PC-3 (cell line): Measurements from ENCODE around the gene NAT9. TPM values are rescaled to one million over a fixed set of nuclear protein-coding genes. Genes with fewer than 3 reads are reported as not detected.

Source experiments
- ATAC-seq: fragments of 200-7000 bp; cut with Tn5 transposase; 2 replicates; pipeline ENCODE4 v1.9.1; 2020; ENCODE audit warnings: mild to moderate bottlenecking, moderate library complexity
- BruUV-seq: library from RNA; stranded (reverse); fragments of 400-500 nt; replicated peaks from 2 replicates; lab custom pipeline; 2021; lab: Mats Ljungman, UMichigan
- CTCF ChIA-PET: fragments of 300-600 bp; sonication (Branson Sonifier 250); formaldehyde crosslinking; loops from one replicate; lab custom pipeline; 2022; ENCODE audit warnings: antibody characterized with exemption; lab: Charles Lee
- POLR2A ChIA-PET: fragments of 300-600 bp; sonication (Branson Sonifier 250); formaldehyde crosslinking; loops from one replicate; lab custom pipeline; 2022; ENCODE audit warnings: antibody characterized with exemption; ENCODE audit not compliant: unreplicated experiment; lab: Charles Lee
- DNase-seq: peaks from one replicate; pipeline ENCODE4 v3.0.0-alpha.2; 2015
- H2AFZ ChIP-seq: fragments of 300-600 bp; sonication (generic); 2 replicates; pipeline ENCODE4 v1.6.0; 2016; ENCODE audit warnings: antibody characterized with exemption, low read length
- H3F3A ChIP-seq: fragments of 300-600 bp; sonication (generic); one replicate; pipeline ENCODE4 v1.6.0; 2017; ENCODE audit warnings: antibody characterized with exemption, low read length, control low read depth, mild to moderate bottlenecking; ENCODE audit not compliant: unreplicated experiment
- H3K27ac ChIP-seq: fragments of 300-600 bp; sonication (generic); 2 replicates; pipeline ENCODE4 v1.5.1; 2016; ENCODE audit warnings: mild to moderate bottlenecking, low read length
- H3K27me3 ChIP-seq: fragments of 300-600 bp; sonication (generic); 2 replicates; pipeline ENCODE4 v1.6.1; 2016; ENCODE audit warnings: low read length, mixed read lengths
- H3K36me3 ChIP-seq: fragments of 300-600 bp; sonication (generic); 2 replicates; pipeline ENCODE4 v1.6.1; 2016; ENCODE audit warnings: low read depth, mixed run types, low read length, mixed read lengths
- H3K4me1 ChIP-seq: fragments of 300-600 bp; sonication (generic); 2 replicates; pipeline ENCODE4 v1.5.1; 2016; ENCODE audit warnings: low read length; ENCODE audit not compliant: insufficient read depth
- H3K4me2 ChIP-seq: fragments of 300-600 bp; sonication (generic); 2 replicates; pipeline ENCODE4 v1.6.0; 2016; ENCODE audit warnings: low read length
- H3K4me3 ChIP-seq: fragments of 300-600 bp; sonication (generic); 2 replicates; pipeline ENCODE4 v1.5.1; 2016; ENCODE audit warnings: mild to moderate bottlenecking, low read length, mixed read lengths
- H3K79me2 ChIP-seq: fragments of 300-600 bp; sonication (generic); 2 replicates; pipeline ENCODE4 v1.6.1; 2017; ENCODE audit warnings: low read length, mixed read lengths
- H3K9ac ChIP-seq: fragments of 300-600 bp; sonication (generic); 2 replicates; pipeline ENCODE4 v1.6.0; 2016; ENCODE audit warnings: mild to moderate bottlenecking, low read length
- H3K9me2 ChIP-seq: fragments of 300-600 bp; sonication (generic); replicated peaks from 2 replicates; pipeline ENCODE4 v1.6.1; 2016; ENCODE audit warnings: mixed run types, low read length, mixed read lengths
- H3K9me3 ChIP-seq: fragments of 300-600 bp; sonication (generic); 2 replicates; pipeline ENCODE4 v1.6.1; 2016; ENCODE audit warnings: low read length, mixed read lengths
- H4K20me1 ChIP-seq: fragments of 300-600 bp; sonication (generic); 2 replicates; pipeline ENCODE4 v1.6.1; 2016; ENCODE audit warnings: low read length, mixed read lengths
- CTCF ChIP-seq: fragments of 300-600 bp; sonication (generic); conservative IDR thresholded peaks from 2 replicates; pipeline ENCODE4 v1.5.1; 2017; ENCODE audit warnings: antibody characterized with exemption, low read depth, mild to moderate bottlenecking, low read length
- EZH2 ChIP-seq: fragments of 300-600 bp; sonication (generic); IDR thresholded peaks from one replicate; pipeline ENCODE4 v1.6.1; 2017; ENCODE audit warnings: antibody characterized with exemption, mild to moderate bottlenecking, low read length; ENCODE audit not compliant: unreplicated experiment
- EZH2phosphoT487 ChIP-seq: fragments of 300-600 bp; sonication (generic); IDR thresholded peaks from 2 replicates; pipeline ENCODE4 v1.6.1; 2018; ENCODE audit warnings: mild to moderate bottlenecking, antibody characterized with exemption, low read length, borderline replicate concordance
- intact Hi-C: fragments of 100-400 bp; cut with micrococcal nuclease; formaldehyde crosslinking; loops from 2 replicates; pipeline ENCODE4 v1.9.0; 2023
- total RNA-seq: library from RNA; depleted of rRNA; stranded (reverse); fragments of >200 nt; gene quantifications from 2 replicates; pipeline ENCODE4 v1.2.3, GENCODE V29; 2014

Gene NAT9
- total RNA-seq, 1 experiment from 2014 or later, result 55.4 TPM

GRCh38 chr17:74745548-74746177, 30.5 kb downstream of the NAT9 start:
- no peak overlapping the region for H3K9ac ChIP-seq
- no peak overlapping the region for H3K4me2 ChIP-seq
- no peak overlapping the region for H3K27ac ChIP-seq
- no TSS peak for BruUV-seq
- H3K27me3 ChIP-seq, result 0 out of 2 replicates have a peak, but pooled peaks cover 2% of the 10 kb centered on the region
- no peaks in the 10 kb centered on the region for H3K9me2 ChIP-seq
- no peak for DNase-seq
- CTCF ChIA-PET, result interaction anchor here (0.6 to 3.5 kb wide), 5 partner anchors 11 to 128 kb away, joined by 3 to 29 read pairs (median 4); partner anchors contain the start of genes FDXR and NAT9
- no peak for ATAC-seq
- no peak for TF ChIP-seq EZH2
- TF ChIP-seq EZH2phosphoT487, result no peak
- no peak for TF ChIP-seq CTCF
- H4K20me1 ChIP-seq, result peaks cover 12% of the 10 kb centered on the region; the same call in 1 of the 2 replicates
- H3K4me3 ChIP-seq, result no peak overlapping the region
- no peaks in the 10 kb centered on the region for H3K9me3 ChIP-seq
- peaks cover 20% of the 10 kb centered on the region for H3K4me1 ChIP-seq
- peaks cover 20% of the 10 kb centered on the region for H3K79me2 ChIP-seq
- intact Hi-C loops, result loop anchor here (2.0 kb wide), 1 partner anchor 89 kb away; no protein-coding TSS in a partner anchor
- H3K36me3 ChIP-seq, result no peaks in the 10 kb centered on the region
- POLR2A ChIA-PET, result no interaction called here
- no peaks in the 10 kb centered on the region for H3F3A ChIP-seq
- H2AFZ ChIP-seq, result no peak overlapping the region

GRCh38 chr17:74744714-74745547, 31.2 kb downstream of the NAT9 start:
- H3K4me3 ChIP-seq, result peak overlapping the region; percentile 37; the same call in 1 of the 2 replicates
- no peak overlapping the region for H3K9ac ChIP-seq
- TF ChIP-seq CTCF (peak; percentile 99), EZH2 (no peak), EZH2phosphoT487 (no peak)
- no peaks in the 10 kb centered on the region for H3K36me3 ChIP-seq
- peak overlapping the region; percentile 70 for H3K4me2 ChIP-seq
- no peaks in the 10 kb centered on the region for H3K9me3 ChIP-seq
- DNase-seq, result peak; percentile 96
- POLR2A ChIA-PET, result no interaction called here
- no peaks in the 10 kb centered on the region for H3K9me2 ChIP-seq
- no peaks in the 10 kb centered on the region for H3F3A ChIP-seq
- CTCF ChIA-PET, result interaction anchor here (0.6 to 3.5 kb wide), 5 partner anchors 26 to 128 kb away, joined by 3 to 29 read pairs (median 3); partner anchors contain the start of genes FDXR and NAT9
- H4K20me1 ChIP-seq, result peaks cover 7% of the 10 kb centered on the region; the same call in 1 of the 2 replicates
- no TSS peak for BruUV-seq
- peaks cover 8% of the 10 kb centered on the region; the same call in 1 of the 2 replicates for H3K27me3 ChIP-seq
- ATAC-seq, result peak; percentile 11
- intact Hi-C loops, result loop anchor here (1.0 to 2.0 kb wide), 3 partner anchors 25 to 120 kb away; no protein-coding TSS in a partner anchor
- H3K79me2 ChIP-seq, result peaks cover 14% of the 10 kb centered on the region
- no peak overlapping the region for H3K27ac ChIP-seq
- peaks cover 13% of the 10 kb centered on the region for H3K4me1 ChIP-seq
- peak overlapping the region; percentile 70 for H2AFZ ChIP-seq
